PC-9 (cell line): Measurements from ENCODE around the gene EXOSC3. TPM values are rescaled to one million over a fixed set of nuclear protein-coding genes. Genes with fewer than 3 reads are reported as not detected.
"Not testable (repeated sequence)": the region's sequence is repeated elsewhere in the genome, so short reads cannot be mapped to it uniquely, and the experiment has no call there.

Source experiments
- Bru-seq: library from RNA; stranded (reverse); fragments of 400-500 nt; gene quantifications from one replicate; lab custom pipeline; 2021; lab: Mats Ljungman, UMichigan
- BruChase-seq, 2 experiments: library from RNA; stranded (reverse); fragments of 400-500 nt; gene quantifications; one replicate each; lab custom pipeline; 2021; lab: Mats Ljungman, UMichigan
- BruUV-seq: library from RNA; stranded (reverse); fragments of 400-500 nt; replicated peaks from 2 replicates; lab custom pipeline; 2021; lab: Mats Ljungman, UMichigan
- CTCF ChIA-PET: fragments of 300-600 bp; sonication (Branson Sonifier 250); formaldehyde crosslinking; loops from one replicate; lab custom pipeline; 2022; ENCODE audit warnings: antibody characterized with exemption; lab: Charles Lee
- POLR2A ChIA-PET: fragments of 300-600 bp; sonication (Branson Sonifier 250); formaldehyde crosslinking; loops from one replicate; lab custom pipeline; 2022; ENCODE audit warnings: antibody characterized with exemption; ENCODE audit not compliant: unreplicated experiment; lab: Charles Lee
- DNase-seq, 2 experiments: peaks; one replicate each; pipeline versions ENCODE4 v3.0.0 to v3.0.0-alpha.2; 2015 to 2022; ENCODE audit warnings: mixed read lengths in 1 of 2
- H2AFZ ChIP-seq: fragments of 200-600 bp; sonication (generic); 2 replicates; pipeline ENCODE4 v1.8.1; 2017; ENCODE audit warnings: antibody characterized with exemption
- H3F3A ChIP-seq: fragments of 200-600 bp; sonication (generic); 2 replicates; pipeline ENCODE4 v1.8.1; 2017; ENCODE audit warnings: antibody characterized with exemption, mild to moderate bottlenecking, low read depth; ENCODE audit not compliant: insufficient read depth
- H3K27ac ChIP-seq: fragments of 200-600 bp; sonication (generic); 2 replicates; pipeline ENCODE4 v1.6.1; 2016; ENCODE audit warnings: mixed run types
- H3K27me3 ChIP-seq: fragments of 200-600 bp; sonication (generic); 2 replicates; pipeline ENCODE4 v1.6.1; 2016; ENCODE audit warnings: low read depth, mixed run types; ENCODE audit not compliant: insufficient read depth
- H3K36me3 ChIP-seq: fragments of 200-600 bp; sonication (generic); 2 replicates; pipeline ENCODE4 v1.6.1; 2016; ENCODE audit warnings: low read depth, mixed run types
- H3K4me1 ChIP-seq: fragments of 200-600 bp; sonication (generic); replicated peaks from 2 replicates; pipeline ENCODE4 v1.6.1; 2016; ENCODE audit warnings: mixed run types; ENCODE audit not compliant: insufficient read depth
- H3K4me2 ChIP-seq: fragments of 200-600 bp; sonication (generic); 2 replicates; pipeline ENCODE4 v1.6.1; 2017; ENCODE audit warnings: mixed run types
- H3K4me3 ChIP-seq: fragments of 200-600 bp; sonication (generic); 2 replicates; pipeline ENCODE4 v1.6.1; 2016; ENCODE audit warnings: mixed run types
- H3K79me2 ChIP-seq: fragments of 200-600 bp; sonication (generic); 2 replicates; pipeline ENCODE4 v1.6.1; 2017; ENCODE audit warnings: low read depth, mixed run types
- H3K9me2 ChIP-seq: fragments of 200-600 bp; sonication (generic); 2 replicates; pipeline ENCODE4 v1.8.1; 2017; ENCODE audit warnings: mild to moderate bottlenecking; ENCODE audit not compliant: insufficient read depth
- H3K9me3 ChIP-seq: fragments of 200-600 bp; sonication (generic); 2 replicates; pipeline ENCODE4 v1.8.1; 2016; ENCODE audit warnings: low read depth; ENCODE audit not compliant: insufficient read depth
- H4K20me1 ChIP-seq: fragments of 200-600 bp; sonication (generic); 2 replicates; pipeline ENCODE4 v1.8.1; 2017; ENCODE audit not compliant: insufficient read depth
- EZH2 ChIP-seq: fragments of 200-600 bp; sonication (generic); IDR thresholded peaks from 2 replicates; pipeline ENCODE4 v1.8.0; 2017; ENCODE audit warnings: antibody characterized with exemption, low read depth
- intact Hi-C: fragments of 100-400 bp; cut with micrococcal nuclease; formaldehyde crosslinking; loops from one replicate; pipeline ENCODE4 v1.10.0; 2022; ENCODE audit not compliant: unreplicated experiment
- long read RNA-seq: library from polyadenylated mRNA; stranded (forward); transcript quantifications from one replicate; pipeline ENCODE4 v2.0.0, GENCODE V29; 2022
- total RNA-seq: library from RNA; stranded (reverse); gene quantifications from 2 replicates; pipeline ENCODE4 v1.2.3, GENCODE V29; 2021
- TF ChIP-seq, protein P1 (sequence below): fragments of 200-600 bp; sonication (generic); conservative IDR thresholded peaks from 2 replicates; pipeline ENCODE4 v1.6.1; 2017; ENCODE audit warnings: mixed run types, antibody characterized with exemption, mild to moderate bottlenecking, moderate library complexity

The EXOSC3 gene
- 24.7 and 40.7 TPM in 2 replicates for total RNA-seq
- Bru-seq, nascent RNA: percentile 89 among the genes with signal in this experiment
- BruChase-seq, experiment 1, labeled RNA remaining after a 2-hour chase: percentile 93 among the genes with signal in this experiment
- percentile 93 among the genes with signal in this experiment for BruChase-seq, experiment 2, labeled RNA remaining after a 6-hour chase
- long read RNA-seq, transcript EXOSC3-201 (4 exons, 1,806 nt): major isoform, 35 of 38 reads
- long read RNA-seq, partial matches to known transcripts: 0 of 38 reads
- long read RNA-seq, other reads (novel, unspliced or antisense): 1 of 38 reads

DNA sequence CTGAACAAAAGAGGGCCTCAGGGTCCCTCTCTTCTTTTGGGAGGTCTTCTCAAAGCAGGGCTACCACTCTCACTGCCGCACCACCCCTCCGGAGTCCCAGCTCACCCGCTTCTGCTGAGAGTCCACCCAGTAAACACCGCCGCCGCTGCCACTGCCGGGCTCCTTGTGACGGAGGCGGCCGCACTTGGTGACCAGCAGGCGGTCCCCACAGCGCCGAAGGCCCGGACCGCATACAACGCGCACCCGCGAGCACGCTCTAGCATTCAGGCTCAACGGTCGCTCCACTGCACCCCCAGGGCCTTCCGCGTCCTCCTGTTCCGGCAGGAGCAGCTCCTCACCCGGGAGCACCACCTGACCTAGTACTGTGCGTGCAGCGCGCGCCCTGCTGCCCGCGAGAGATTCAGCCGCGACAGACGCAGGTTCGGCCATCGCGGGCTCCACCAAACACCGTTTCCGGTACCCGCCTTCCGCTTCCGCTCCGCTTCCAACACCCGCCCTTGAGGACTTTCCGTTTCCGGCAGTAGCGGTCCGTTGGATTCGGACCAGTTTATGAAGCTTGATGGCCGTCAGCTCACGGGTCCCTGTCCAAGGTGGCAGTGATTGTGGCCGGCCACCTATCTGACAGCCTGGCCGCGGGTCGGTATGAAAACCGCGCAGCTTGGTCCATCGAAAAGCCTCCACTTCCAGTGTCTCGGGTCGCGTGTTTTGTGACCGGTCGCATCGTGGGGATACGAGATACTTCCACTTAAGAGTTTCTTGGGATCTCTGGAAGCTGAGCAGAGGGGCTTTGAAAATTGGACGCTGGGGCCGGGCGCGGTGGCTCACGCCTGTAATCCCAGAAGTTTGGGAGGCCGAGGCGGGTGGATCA is at the start of gene EXOSC3:
EXOSC3 (minus strand) TSS at position 449 of the 868 bp plus-strand sequence; CDS start at position 429, 20 bp downstream.
- TF ChIP-seq EZH2: no peak
- TF ChIP-seq, protein P1, sequence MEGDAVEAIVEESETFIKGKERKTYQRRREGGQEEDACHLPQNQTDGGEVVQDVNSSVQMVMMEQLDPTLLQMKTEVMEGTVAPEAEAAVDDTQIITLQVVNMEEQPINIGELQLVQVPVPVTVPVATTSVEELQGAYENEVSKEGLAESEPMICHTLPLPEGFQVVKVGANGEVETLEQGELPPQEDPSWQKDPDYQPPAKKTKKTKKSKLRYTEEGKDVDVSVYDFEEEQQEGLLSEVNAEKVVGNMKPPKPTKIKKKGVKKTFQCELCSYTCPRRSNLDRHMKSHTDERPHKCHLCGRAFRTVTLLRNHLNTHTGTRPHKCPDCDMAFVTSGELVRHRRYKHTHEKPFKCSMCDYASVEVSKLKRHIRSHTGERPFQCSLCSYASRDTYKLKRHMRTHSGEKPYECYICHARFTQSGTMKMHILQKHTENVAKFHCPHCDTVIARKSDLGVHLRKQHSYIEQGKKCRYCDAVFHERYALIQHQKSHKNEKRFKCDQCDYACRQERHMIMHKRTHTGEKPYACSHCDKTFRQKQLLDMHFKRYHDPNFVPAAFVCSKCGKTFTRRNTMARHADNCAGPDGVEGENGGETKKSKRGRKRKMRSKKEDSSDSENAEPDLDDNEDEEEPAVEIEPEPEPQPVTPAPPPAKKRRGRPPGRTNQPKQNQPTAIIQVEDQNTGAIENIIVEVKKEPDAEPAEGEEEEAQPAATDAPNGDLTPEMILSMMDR: no peak
- no peaks in the 10 kb centered on the region for H3F3A ChIP-seq
- H3K9me2 ChIP-seq: no peaks in the 10 kb centered on the region
- peaks cover 37% of the 10 kb centered on the region for H3K79me2 ChIP-seq
- no peaks in the 10 kb centered on the region; the same call in 1 of the 2 replicates for H3K36me3 ChIP-seq
- ChIA-PET CTCF (interaction anchor here (0.6 kb wide), 1 partner anchor 303 kb away, joined by 4 read pairs; no protein-coding TSS in a partner anchor), POLR2A (interaction anchor here (0.6 kb wide), 3 partner anchors 81 to 192 kb away, joined by 3 to 4 read pairs (median 3); partner anchors contain the start of gene TOMM5)
- no peaks in the 10 kb centered on the region for H3K27me3 ChIP-seq
- no peaks in the 10 kb centered on the region for H3K9me3 ChIP-seq
- H3K4me3 ChIP-seq: peak within 1 kb of the TSS; percentile 98
- intact Hi-C loops: no loop called here
- H3K4me2 ChIP-seq: peak within 1 kb of the TSS; percentile 85
- peak; percentile 80 for DNase-seq
- BruUV-seq: no TSS peak
- peak within 1 kb of the TSS; percentile 50; the same call in 1 of the 2 replicates for H3K27ac ChIP-seq
- peaks cover 12% of the 10 kb centered on the region; the same call in 1 of the 2 replicates for H3K4me1 ChIP-seq
- H4K20me1 ChIP-seq: no peaks in the 10 kb centered on the region; the same call in 1 of the 2 replicates
- H2AFZ ChIP-seq: peak within 1 kb of the TSS; percentile 99

- no peak for DNase-seq
- Histone ChIP-seq H2AFZ (no peak overlapping the region), H3K27me3 (no peaks in the 10 kb centered on the region), H3K4me1 (no peaks in the 10 kb centered on the region), H3K27ac (no peak overlapping the region), H3K79me2 (no peaks in the 10 kb centered on the region), H3K4me3 (no peak overlapping the region), H4K20me1 (peaks cover 4% of the 10 kb centered on the region; the same call in 1 of the 2 replicates), H3K9me2 (no peaks in the 10 kb centered on the region), H3F3A (peaks cover 4% of the 10 kb centered on the region; the same call in 1 of the 2 replicates), H3K36me3 (no peaks in the 10 kb centered on the region; the same call in 1 of the 2 replicates), H3K9me3 (no peaks in the 10 kb centered on the region), H3K4me2 (no peak overlapping the region)
- intact Hi-C loops: no loop called here
- no peak for TF ChIP-seq EZH2
- TF ChIP-seq, protein P1: no peak
- CTCF ChIA-PET: no interaction called here
- no TSS peak for BruUV-seq
- POLR2A ChIA-PET: no interaction called here
Measured at GRCh38 chr9:37827483-37828165, 42.8 kb upstream of the EXOSC3 start.

DNA sequence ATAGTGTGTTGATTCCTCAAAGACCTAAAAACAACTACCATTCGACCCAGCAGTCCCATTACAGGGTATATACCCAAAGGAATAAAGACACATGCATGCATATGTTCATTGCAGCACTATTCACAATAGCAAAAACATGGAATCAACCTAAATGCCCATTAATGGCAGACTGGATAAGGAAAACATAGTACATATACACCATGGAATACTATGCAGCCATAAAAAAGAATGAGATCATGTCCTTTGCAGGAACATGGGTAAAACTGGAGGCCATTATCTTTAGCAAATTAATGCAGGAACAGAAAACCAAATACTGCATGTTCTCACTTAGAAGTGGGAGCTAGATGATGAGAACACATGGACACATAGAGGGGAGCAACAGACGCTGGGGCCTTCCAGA is 40.3 kb upstream of the EXOSC3 start:
- H3K79me2 ChIP-seq, H3K4me3 ChIP-seq, H3K4me2 ChIP-seq, H4K20me1 ChIP-seq, H3K9me2 ChIP-seq, BruUV-seq, CTCF ChIA-PET, H3K4me1 ChIP-seq, H3K36me3 ChIP-seq, POLR2A ChIA-PET, DNase-seq, H3K9me3 ChIP-seq, H3K27me3 ChIP-seq, H3K27ac ChIP-seq, H2AFZ ChIP-seq, intact Hi-C loops, H3F3A ChIP-seq: not testable (repeated sequence)
